DMS53 treated with DMSO at 0.1 percent for 48 hours (cell line): ENCODE results near the gene EFCAB6.
A peak's percentile ranks its signal among the peaks of the same experiment; 100 is the strongest.

ENCODE experiments used
- DNase-seq: peaks from one replicate; lab custom pipeline; 2025; ENCODE audit not compliant: unreplicated experiment; lab: John Stamatoyannopoulos, UW

Gene EFCAB6

GRCh38 chr22:43831561-43832392 is 19.7 kb upstream of the EFCAB6 start:
- DNase-seq, result no peak

DNA sequence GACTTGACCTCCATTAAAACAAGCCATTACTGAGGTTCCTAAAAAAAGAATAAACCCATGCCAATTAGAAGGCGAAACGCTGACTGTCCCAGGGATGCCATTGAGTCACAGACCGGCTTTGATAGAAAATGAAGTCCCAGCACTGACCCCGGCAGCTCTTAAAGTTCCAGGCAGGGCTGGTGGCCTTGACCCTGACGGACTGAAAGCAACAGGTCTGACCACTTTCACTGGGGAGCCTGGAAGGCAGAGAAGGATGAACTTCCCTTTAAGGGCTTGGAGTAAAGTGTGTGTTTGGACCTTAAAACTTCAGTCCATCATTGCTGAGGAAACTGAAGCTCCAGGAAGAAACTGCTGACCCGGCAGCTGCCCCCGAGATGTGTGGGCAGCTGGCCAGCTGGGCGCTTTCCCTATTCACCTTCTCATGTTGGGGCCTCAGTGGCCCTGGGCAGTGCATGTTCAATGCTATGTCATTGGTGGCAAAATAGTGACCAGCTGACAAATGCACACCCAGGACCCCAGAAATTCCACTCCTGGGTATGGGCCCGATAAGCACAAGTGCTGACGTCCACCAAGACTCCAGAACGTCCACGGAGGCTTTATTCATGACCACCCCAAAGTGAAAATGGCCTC is 18.9 kb upstream of the EFCAB6 start:
- no peak for DNase-seq

- DNase-seq, result no peak
Measured at GRCh38 chr22:43829904-43830851, 18.1 kb upstream of the EFCAB6 start.

DNA sequence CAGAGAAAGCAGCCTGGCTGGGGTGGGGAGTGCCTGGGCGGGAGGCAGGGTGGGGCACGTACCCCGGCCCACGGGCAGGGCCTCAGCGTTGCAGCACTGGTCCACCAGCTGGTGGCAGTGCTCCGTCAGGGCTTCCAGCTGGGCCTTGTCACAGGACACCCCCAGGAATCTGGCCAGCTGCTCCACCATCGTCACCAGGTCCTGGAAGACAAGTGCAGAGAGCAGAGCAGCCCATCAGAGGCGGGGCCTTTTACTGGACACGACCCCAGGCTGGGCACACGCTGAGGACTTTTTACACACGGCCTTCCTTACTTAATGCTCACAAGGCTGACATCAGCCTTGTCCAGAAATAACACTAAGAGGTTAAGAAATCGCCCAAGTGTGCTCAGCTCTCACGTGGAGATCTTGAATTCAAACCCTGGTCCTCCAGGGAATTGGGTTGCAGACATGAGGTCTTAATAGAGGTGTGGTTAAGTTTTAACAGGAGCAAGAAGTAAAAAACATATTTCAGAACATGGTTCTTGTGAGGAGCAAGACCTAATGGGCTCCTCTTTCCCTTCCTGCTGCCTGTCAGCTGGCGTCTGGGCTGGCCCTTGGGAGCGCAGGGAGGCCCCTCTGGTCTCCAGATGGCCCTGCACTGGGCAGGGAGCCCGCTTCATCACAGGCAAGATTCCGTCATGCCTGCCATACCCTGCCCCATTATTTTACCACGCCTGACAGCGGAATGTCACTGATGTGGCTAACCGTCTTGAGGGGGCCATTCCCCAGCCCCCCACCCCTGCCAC is 17.1 kb upstream of the EFCAB6 start:
- DNase-seq, result no peak

DNA sequence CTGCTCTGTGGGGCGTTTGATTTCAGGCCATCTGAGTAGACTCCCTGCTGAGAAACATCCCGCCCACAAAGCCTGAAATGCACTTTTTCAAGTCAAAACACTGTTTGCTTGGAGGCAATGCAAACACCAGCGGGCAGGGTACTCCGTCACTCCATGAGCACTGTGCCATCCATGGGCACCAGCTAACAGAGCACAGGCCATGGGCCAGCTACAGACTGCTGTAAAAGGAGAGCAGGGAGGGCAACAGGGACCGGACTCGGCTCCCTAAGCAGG is 16.6 kb upstream of the EFCAB6 start:
- no peak for DNase-seq

- no peak for DNase-seq
Measured at GRCh38 chr22:43827926-43828724, 16.0 kb upstream of the EFCAB6 start.

DNA sequence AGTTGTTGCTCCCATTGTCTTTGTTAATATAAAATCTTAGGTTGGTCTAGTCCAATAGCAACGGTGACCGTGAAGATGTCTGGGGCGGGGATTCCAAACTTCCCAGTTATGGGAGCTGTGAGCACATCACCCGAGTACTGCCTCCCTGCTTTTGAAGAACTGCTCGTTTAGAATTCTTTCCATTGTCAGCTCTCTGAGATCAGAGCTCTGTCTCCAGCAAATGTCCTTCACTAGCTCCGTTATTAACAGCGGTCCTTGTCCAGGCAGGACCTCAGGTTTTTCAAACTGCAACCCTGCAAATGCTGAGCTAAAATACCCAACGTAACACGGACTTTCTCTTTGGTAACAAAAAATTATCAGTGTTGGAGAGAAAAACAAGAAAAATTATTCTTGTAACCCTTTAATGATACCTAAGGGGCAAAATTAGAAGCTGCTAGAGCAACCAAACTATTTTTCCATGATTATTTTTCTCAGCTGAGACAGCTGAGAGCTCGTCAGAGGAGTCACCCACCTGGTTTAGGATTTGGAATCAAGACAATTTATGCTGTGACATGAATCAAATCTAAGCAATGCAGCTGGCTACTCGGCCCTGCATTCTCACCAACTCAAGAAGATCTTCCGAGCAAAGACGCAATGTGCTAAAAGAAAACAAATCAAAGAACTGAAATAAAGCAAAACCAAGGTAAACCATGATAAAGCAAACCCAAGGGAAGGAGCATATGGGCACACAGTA is 15.1 kb upstream of the EFCAB6 start:
- DNase-seq, result no peak

DNA sequence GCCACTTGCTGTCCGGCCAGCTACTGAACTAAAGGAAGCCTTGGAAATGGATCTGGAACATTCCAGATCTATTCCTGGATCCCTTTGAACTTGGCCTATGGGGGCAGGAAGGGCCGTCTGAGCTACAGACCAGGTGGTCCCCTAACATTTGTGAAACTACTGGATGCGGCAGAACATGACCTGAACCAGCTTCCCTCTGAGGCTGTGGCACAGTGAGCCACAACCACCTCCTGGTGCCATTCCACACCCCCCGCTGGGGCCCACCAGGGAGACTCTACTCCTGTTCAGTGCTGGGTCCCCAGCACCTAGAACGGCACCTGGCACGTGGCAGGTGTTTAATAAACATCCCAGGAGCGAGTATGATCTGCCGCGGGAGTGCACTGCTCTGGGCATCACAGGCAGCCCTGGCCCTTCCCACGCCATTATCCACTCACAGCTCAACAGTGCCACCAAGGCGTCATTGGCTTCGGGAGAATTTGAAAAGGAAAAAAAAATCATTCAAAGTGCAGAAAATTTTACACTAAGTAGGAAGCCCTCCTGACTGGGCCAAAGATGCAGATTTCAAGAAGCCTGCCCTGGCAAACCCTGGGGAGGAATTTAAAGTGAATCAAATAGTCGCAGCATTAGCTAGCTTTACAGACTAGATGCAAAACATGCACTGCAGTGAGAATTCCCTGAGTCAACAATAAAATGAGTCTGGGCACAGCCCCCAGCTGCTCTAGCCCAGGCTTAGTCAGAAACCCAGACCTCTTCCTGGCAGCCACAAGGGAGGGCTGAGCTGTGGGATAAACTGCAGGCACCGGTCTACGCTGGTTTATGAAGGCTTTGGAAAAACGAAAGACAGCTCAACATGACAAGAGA is 14.3 kb upstream of the EFCAB6 start:
- peak; percentile 49 for DNase-seq

- DNase-seq, result no peak
Measured at GRCh38 chr22:43825651-43826050, 13.5 kb upstream of the EFCAB6 start.

- peak; percentile 2 for DNase-seq
Measured at GRCh38 chr22:43824724-43825420, 12.8 kb upstream of the EFCAB6 start.

GRCh38 chr22:43823911-43824665 is 12.0 kb upstream of the EFCAB6 start:
- DNase-seq, result no peak

DNA sequence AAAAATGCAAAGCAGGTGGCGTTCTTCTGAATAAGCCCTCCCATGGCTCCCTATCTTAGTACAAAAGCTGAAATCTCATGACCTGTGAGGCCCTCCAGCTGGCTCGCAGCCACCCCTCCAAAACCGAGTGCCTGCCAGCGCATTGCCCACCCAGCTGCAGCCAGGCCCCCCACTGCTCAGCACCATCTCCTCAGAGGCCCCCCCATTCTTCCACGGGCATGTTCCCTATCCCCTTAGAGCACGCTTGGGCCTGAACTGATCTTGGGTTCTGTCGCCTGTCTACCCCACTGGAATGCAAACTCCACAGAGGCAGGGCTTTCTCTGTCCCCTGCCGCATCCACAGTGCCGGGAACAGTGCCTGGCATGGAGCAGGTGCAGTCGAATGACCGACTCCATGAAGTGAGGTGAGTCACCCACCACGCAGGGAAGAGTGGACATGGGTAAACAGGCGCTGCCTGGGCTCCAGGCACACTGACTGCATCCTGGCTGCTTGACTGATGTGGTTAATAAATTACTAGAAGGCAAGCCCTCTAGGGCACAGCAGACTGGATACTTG is 11.3 kb upstream of the EFCAB6 start:
- peak; percentile 94 for DNase-seq

DNA sequence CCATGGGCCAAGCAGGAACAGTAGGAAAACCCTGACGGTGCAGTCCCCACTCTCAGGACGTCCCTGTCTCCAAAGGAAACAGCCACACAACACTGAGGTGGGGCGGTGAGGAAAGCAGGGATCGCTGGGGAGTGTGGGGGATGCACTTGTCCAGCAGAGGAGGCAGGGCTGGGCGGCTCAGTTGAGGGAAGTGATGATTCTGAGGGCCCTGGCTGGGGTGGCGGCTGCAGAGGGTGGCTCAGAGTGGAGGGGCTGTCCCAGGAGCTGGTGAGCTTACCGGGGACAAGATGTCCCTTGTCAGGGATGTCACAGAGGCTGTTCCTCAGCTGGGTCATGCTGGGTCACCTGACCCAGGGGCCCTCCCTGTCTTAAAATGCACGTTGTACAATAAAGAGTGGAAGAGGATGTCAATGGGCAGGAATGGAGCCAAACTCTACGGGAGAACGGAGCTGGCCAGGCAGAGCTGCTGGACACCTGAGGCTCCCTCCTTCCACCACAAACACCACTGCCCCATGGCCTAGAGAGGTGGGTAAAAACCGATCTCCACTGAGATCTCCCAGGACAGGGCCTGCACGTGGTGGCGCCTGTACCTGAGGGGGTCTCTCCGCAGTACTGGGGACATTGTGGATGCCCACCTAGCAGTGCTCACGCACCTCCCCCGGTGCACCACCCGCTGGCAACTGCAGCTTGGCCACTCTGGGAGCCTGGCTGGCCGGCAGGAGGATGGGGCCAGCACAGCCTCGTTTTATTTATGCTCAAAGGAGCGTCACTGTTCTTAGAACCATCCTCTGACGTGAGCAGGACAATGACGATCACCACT is 9.7 kb upstream of the EFCAB6 start:
- no peak for DNase-seq

DNA sequence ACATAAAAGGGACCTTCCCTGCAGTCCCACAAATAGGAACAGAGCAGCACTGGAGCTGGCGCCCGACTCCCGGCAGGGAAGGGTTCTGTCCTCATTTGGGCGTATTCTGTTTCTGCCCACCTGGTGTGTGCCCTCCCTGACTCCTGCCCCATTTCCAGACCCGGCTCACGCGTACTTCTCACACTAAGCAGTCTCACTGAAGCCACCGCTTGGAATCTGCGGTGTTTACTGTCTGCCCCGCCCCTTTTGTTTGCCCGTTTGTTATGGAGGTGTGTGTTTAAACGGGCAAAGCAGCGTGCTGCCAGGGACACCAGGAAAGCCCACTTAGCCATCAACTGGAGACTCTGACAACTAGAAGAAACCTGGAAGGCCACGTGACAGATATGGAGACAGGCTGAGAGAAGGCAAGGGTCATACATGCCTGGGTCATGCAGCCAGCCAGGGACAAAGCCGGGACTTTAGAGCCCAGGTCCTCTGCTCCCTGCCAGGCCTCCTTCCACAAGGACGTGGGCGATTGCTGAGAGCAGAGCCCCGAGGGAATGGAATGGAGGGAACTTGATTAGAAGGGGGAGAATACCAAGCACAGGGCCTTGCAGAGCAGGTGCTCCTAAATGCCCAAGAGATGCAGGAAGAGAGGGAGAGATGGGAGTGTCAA is 8.7 kb upstream of the EFCAB6 start:
- peak; percentile 37 for DNase-seq

DNA sequence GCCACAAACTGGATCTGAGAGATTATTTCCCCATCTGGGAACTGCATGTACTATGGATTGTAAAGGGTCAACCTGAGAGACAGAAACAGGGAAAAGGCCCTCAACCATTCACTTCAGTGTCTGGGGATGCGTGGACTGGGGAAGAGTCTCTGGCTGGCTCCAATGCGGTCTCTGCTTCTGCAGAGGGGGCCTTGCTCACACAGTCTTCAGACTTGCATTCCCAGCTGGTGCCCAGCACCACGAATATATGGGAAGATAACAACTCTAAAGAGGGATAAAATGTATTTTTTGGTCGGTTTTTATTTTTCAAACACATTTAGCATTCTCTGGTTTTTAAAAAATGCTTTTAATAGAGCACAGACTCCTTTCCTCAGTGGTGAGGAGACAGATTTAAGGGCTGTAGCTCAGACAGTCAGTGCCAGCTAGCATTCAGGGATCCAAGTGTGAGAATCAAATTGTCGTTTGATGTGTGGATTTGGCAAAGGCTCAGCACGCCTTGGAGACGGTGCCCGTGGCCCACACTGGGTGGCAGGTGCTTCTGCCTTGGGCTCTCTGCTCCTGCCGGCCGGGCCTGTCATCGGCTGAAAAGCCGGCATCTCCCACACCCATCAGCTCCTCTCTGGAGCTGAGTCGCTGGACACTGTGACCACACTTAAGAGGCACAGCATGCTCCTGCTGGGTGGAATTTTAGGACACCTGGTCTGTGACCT is 8.0 kb upstream of the EFCAB6 start:
- no peak for DNase-seq
